Vagina (tissue), 2 donors: Measurements from ENCODE around the gene DIO3. TPM values are rescaled to one million over a fixed set of nuclear protein-coding genes. Genes with fewer than 3 reads are reported as not detected.

Source experiments
- DNase-seq, 2 donors: peaks; one replicate each; pipeline ENCODE4 v3.0.0-alpha.2; 2017; ENCODE audit errors: extremely low spot score in 2 of 2
- H3K27ac ChIP-seq: fragments of 200-600 bp; sonication (generic); one replicate; pipeline ENCODE4 v1.5.1; 2019
- H3K27me3 ChIP-seq: fragments of 200-600 bp; sonication (generic); one replicate; pipeline ENCODE4 v1.5.1; 2019
- H3K36me3 ChIP-seq, 2 donors: fragments of 200-600 bp; sonication (generic); one replicate each; pipeline ENCODE4 v1.5.1; 2017 to 2019
- H3K4me1 ChIP-seq: fragments of 200-600 bp; sonication (generic); one replicate; pipeline ENCODE4 v1.5.1; 2019
- H3K4me3 ChIP-seq, 2 donors: fragments of 200-600 bp; sonication (generic); 1 replicate in 1 of 2; 2 replicates in 1 of 2; pipeline ENCODE4 v1.5.1; 2016 to 2019
- H3K9me3 ChIP-seq: fragments of 200-600 bp; sonication (generic); one replicate; pipeline ENCODE4 v1.5.1; 2019
- CTCF ChIP-seq, 3 experiments: fragments of 450-650 bp in 2 of 3; fragments of 200-600 bp in 1 of 3; sonication (generic) in 1 of 3; IDR thresholded peaks; one replicate each; pipeline ENCODE4 v1.5.1; 2017 to 2019; ENCODE audit warnings: antibody characterized with exemption in 3 of 3, mild to moderate bottlenecking in 2 of 3, moderate library complexity in 2 of 3
- POLR2A ChIP-seq, 2 donors: fragments of 450-650 bp; IDR thresholded peaks; one replicate each; pipeline ENCODE4 v1.6.1; 2017; ENCODE audit warnings: antibody characterized with exemption in 2 of 2, mild to moderate bottlenecking in 2 of 2, moderate library complexity in 2 of 2
- POLR2AphosphoS5 ChIP-seq, 2 donors: sonication (generic); formaldehyde crosslinking; IDR thresholded peaks; one replicate each; pipeline ENCODE4 v1.9.0; 2017; ENCODE audit warnings: antibody characterized with exemption in 2 of 2, mild to moderate bottlenecking in 2 of 2, low read depth in 1 of 2; ENCODE audit not compliant: insufficient read depth in 1 of 2
- intact Hi-C: fragments of 100-400 bp; cut with DNase I; formaldehyde crosslinking; loops from one replicate; pipeline ENCODE4 v1.15.1; 2023
- total RNA-seq: library from RNA; depleted of rRNA; stranded (reverse); fragments of >200 nt; gene quantifications from one replicate; pipeline ENCODE4 v1.2.3, GENCODE V29; 2016

DIO3 gene
- total RNA-seq, 1 donor from 2014 or later, result 52.1 TPM

GRCh38 chr14:101525640-101526527, 35.4 kb upstream of the DIO3 start:
- no peak overlapping the region for H3K4me3 ChIP-seq
- no peak for DNase-seq
- no peaks in the 10 kb centered on the region for H3K27me3 ChIP-seq
- intact Hi-C loops, result no loop called here
- no peaks in the 10 kb centered on the region for H3K36me3 ChIP-seq
- H3K4me1 ChIP-seq, result peaks cover 13% of the 10 kb centered on the region
- no peak overlapping the region for H3K27ac ChIP-seq
- no peaks in the 10 kb centered on the region for H3K9me3 ChIP-seq
- TF ChIP-seq CTCF (IDR thresholded peaks at IDR 0.05), result no peak
- no peak for TF ChIP-seq POLR2A (IDR thresholded peaks at IDR 0.05)
- TF ChIP-seq POLR2AphosphoS5 (IDR thresholded peaks at IDR 0.05; ENCODE audit: insufficient read depth in 1 of 2, low read depth in 1 of 2), result no peak

GRCh38 chr14:101527987-101528386, 33.3 kb upstream of the DIO3 start:
- no peak for DNase-seq
- no peaks in the 10 kb centered on the region for H3K36me3 ChIP-seq
- intact Hi-C loops, result no loop called here
- H3K9me3 ChIP-seq, result no peaks in the 10 kb centered on the region
- no peak overlapping the region for H3K4me3 ChIP-seq
- no peaks in the 10 kb centered on the region for H3K27me3 ChIP-seq
- no peak overlapping the region for H3K27ac ChIP-seq
- no peak for TF ChIP-seq POLR2A (IDR thresholded peaks at IDR 0.05)
- no peak for TF ChIP-seq POLR2AphosphoS5 (IDR thresholded peaks at IDR 0.05; ENCODE audit: insufficient read depth in 1 of 2, low read depth in 1 of 2)
- no peak for TF ChIP-seq CTCF (IDR thresholded peaks at IDR 0.05)
- no peaks in the 10 kb centered on the region for H3K4me1 ChIP-seq

- TF ChIP-seq POLR2A (IDR thresholded peaks at IDR 0.05), result no peak
- no peak for TF ChIP-seq CTCF (IDR thresholded peaks at IDR 0.05)
- TF ChIP-seq POLR2AphosphoS5 (IDR thresholded peaks at IDR 0.05; ENCODE audit: insufficient read depth in 1 of 2, low read depth in 1 of 2), result no peak
- intact Hi-C loops, result no loop called here
- no peak overlapping the region for H3K27ac ChIP-seq
- no peaks in the 10 kb centered on the region for H3K36me3 ChIP-seq
- no peak for DNase-seq
- H3K4me3 ChIP-seq, result no peak overlapping the region
- no peaks in the 10 kb centered on the region for H3K9me3 ChIP-seq
- no peaks in the 10 kb centered on the region for H3K27me3 ChIP-seq
- no peaks in the 10 kb centered on the region for H3K4me1 ChIP-seq
These were observed 32.2 kb upstream of the DIO3 start for GRCh38 chr14:101529079-101529478.

- intact Hi-C loops, result no loop called here
- no peak for DNase-seq
- peaks cover 7% of the 10 kb centered on the region for H3K4me1 ChIP-seq
- H3K27me3 ChIP-seq, result no peaks in the 10 kb centered on the region
- H3K27ac ChIP-seq, result no peak overlapping the region
- H3K36me3 ChIP-seq, result no peaks in the 10 kb centered on the region
- TF ChIP-seq POLR2A (IDR thresholded peaks at IDR 0.05), result no peak
- TF ChIP-seq POLR2AphosphoS5 (IDR thresholded peaks at IDR 0.05; ENCODE audit: insufficient read depth in 1 of 2, low read depth in 1 of 2), result no peak
- TF ChIP-seq CTCF (IDR thresholded peaks at IDR 0.05), result no peak
- H3K4me3 ChIP-seq, result no peak overlapping the region
- H3K9me3 ChIP-seq, result no peaks in the 10 kb centered on the region
These were observed 27.1 kb upstream of the DIO3 start for GRCh38 chr14:101534198-101534597.

GRCh38 chr14:101535232-101535631, 26.1 kb upstream of the DIO3 start:
- H3K4me1 ChIP-seq, result peaks cover 7% of the 10 kb centered on the region
- H3K9me3 ChIP-seq, result no peaks in the 10 kb centered on the region
- no peaks in the 10 kb centered on the region for H3K36me3 ChIP-seq
- intact Hi-C loops, result no loop called here
- no peaks in the 10 kb centered on the region for H3K27me3 ChIP-seq
- H3K27ac ChIP-seq, result no peak overlapping the region
- no peak overlapping the region for H3K4me3 ChIP-seq
- no peak for TF ChIP-seq POLR2A (IDR thresholded peaks at IDR 0.05)
- no peak for TF ChIP-seq POLR2AphosphoS5 (IDR thresholded peaks at IDR 0.05; ENCODE audit: insufficient read depth in 1 of 2, low read depth in 1 of 2)
- TF ChIP-seq CTCF (IDR thresholded peaks at IDR 0.05), result no peak
- DNase-seq, result no peak
